B cell (primary cell): ENCODE data around the gene HIVEP1. TPM values are rescaled to one million over a fixed set of nuclear protein-coding genes. Genes with fewer than 3 reads are reported as not detected.

ENCODE experiments used
- ATAC-seq: fragments of 200-7000 bp; cut with Tn5 transposase; one replicate; pipeline ENCODE4 v1.10.0; 2021; ENCODE audit warnings: low read depth, mild to moderate bottlenecking, moderate number of reproducible peaks, moderate library complexity
- CTCF ChIA-PET: fragments of 350-600 bp; sonication (Branson Sonifier 250); formaldehyde crosslinking; loops from one replicate; lab custom pipeline; 2021; ENCODE audit warnings: antibody characterized with exemption, inconsistent platforms; lab: Charles Lee
- POLR2A ChIA-PET: fragments of 350-600 bp; sonication (Branson Sonifier 250); formaldehyde crosslinking; loops from one replicate; lab custom pipeline; 2021; ENCODE audit warnings: antibody characterized with exemption; lab: Charles Lee
- DNase-seq: peaks from one replicate; pipeline ENCODE4 v3.0.0; 2013
- H2AFZ ChIP-seq: 2 replicates; pipeline ENCODE4 v1.6.1; 2012; ENCODE audit warnings: mild to moderate bottlenecking, low read depth, low read length; ENCODE audit not compliant: insufficient read depth, poor library complexity, severe bottlenecking
- H3K27ac ChIP-seq, 2 donors: 1 replicate in 1 of 2; 2 replicates in 1 of 2; pipeline ENCODE4 v1.5.1; 2012 to 2013; ENCODE audit warnings: low read length in 2 of 2, mild to moderate bottlenecking in 2 of 2, moderate library complexity in 1 of 2
- H3K27me3 ChIP-seq, 4 experiments: fragments of 200-600 bp in 1 of 4; sonication (generic) in 1 of 4; replicated peaks in 1 of 4; 1 replicate in 2 of 4; 2 replicates in 2 of 4; pipeline versions ENCODE4 v1.6.1 to v1.7.0; 2013 to 2016; ENCODE audit warnings: low read length in 3 of 4, mild to moderate bottlenecking in 2 of 4, mixed read lengths in 1 of 4, moderate library complexity in 1 of 4; ENCODE audit not compliant: insufficient read depth in 4 of 4, control insufficient read depth in 3 of 4; ENCODE audit errors: control extremely low read depth in 1 of 4
- H3K36me3 ChIP-seq, 2 experiments: replicated peaks in 1 of 2; 1 replicate in 1 of 2; 2 replicates in 1 of 2; pipeline versions ENCODE4 v1.6.1 to v1.7.1; 2013; ENCODE audit warnings: low read length in 1 of 2; ENCODE audit not compliant: insufficient read depth in 2 of 2, control insufficient read depth in 1 of 2; ENCODE audit errors: control extremely low read depth in 1 of 2, extremely low read depth in 1 of 2
- H3K4me1 ChIP-seq, 2 donors: fragments of 200-600 bp in 1 of 2; sonication (generic) in 1 of 2; 1 replicate in 1 of 2; 2 replicates in 1 of 2; pipeline versions ENCODE4 v1.5.1 to v1.6.1; 2013 to 2017; ENCODE audit warnings: low read length in 2 of 2; ENCODE audit not compliant: control insufficient read depth in 2 of 2, insufficient read depth in 2 of 2
- H3K4me2 ChIP-seq: replicated peaks from 2 replicates; pipeline ENCODE3; 2012; ENCODE audit warnings: mild to moderate bottlenecking, low read depth, low read length; ENCODE audit not compliant: poor library complexity, severe bottlenecking
- H3K4me3 ChIP-seq, 5 experiments: fragments of 200-600 bp in 1 of 5; sonication (generic) in 1 of 5; 1 replicate in 3 of 5; 2 replicates in 2 of 5; pipeline versions ENCODE4 v1.5.1 to v1.7.0; 2011 to 2016; ENCODE audit warnings: low read length in 4 of 5, mild to moderate bottlenecking in 4 of 5, low read depth in 2 of 5, control low read depth in 1 of 5, moderate library complexity in 1 of 5; ENCODE audit not compliant: insufficient read depth in 1 of 5; ENCODE audit errors: control extremely low read depth in 1 of 5, extremely low read depth in 1 of 5
- H3K79me2 ChIP-seq: fragments of 200-600 bp; sonication (generic); one replicate; pipeline ENCODE4 v1.6.0; 2016; ENCODE audit warnings: low read length; ENCODE audit not compliant: control insufficient read depth, insufficient read depth
- H3K9ac ChIP-seq: fragments of 200-600 bp; sonication (generic); 2 replicates; pipeline ENCODE4 v1.6.1; 2017; ENCODE audit warnings: mild to moderate bottlenecking, low read length, moderate library complexity
- H3K9me3 ChIP-seq, 3 donors: one replicate each; pipeline versions ENCODE4 v1.6.1 to v1.7.1; 2013; ENCODE audit warnings: low read length in 2 of 3; ENCODE audit not compliant: control insufficient read depth in 2 of 3, insufficient read depth in 1 of 3; ENCODE audit errors: control extremely low read depth in 1 of 3
- H4K20me1 ChIP-seq: 2 replicates; pipeline ENCODE4 v1.6.0; 2012; ENCODE audit warnings: mild to moderate bottlenecking, low read length; ENCODE audit not compliant: insufficient read depth, control insufficient read depth, poor library complexity, severe bottlenecking
- H3K27ac Mint-ChIP-seq: one replicate; pipeline ENCODE4 v1.8.0; 2021; ENCODE audit warnings: mixed read lengths
- H3K27me3 Mint-ChIP-seq: one replicate; pipeline ENCODE4 v1.8.0; 2021; ENCODE audit warnings: mixed read lengths
- H3K4me1 Mint-ChIP-seq: one replicate; pipeline ENCODE4 v1.8.0; 2021; ENCODE audit warnings: mixed read lengths
- H3K4me3 Mint-ChIP-seq: one replicate; pipeline ENCODE4 v1.8.0; 2021; ENCODE audit warnings: mixed read lengths
- H3K9me3 Mint-ChIP-seq: one replicate; pipeline ENCODE4 v1.8.0; 2022; ENCODE audit warnings: mixed read lengths; ENCODE audit not compliant: insufficient read depth
- EZH2 ChIP-seq: IDR thresholded peaks from 2 replicates; pipeline ENCODE4 v1.6.1; 2012; ENCODE audit warnings: borderline replicate concordance, low read depth, mild to moderate bottlenecking, moderate library complexity, low read length; ENCODE audit not compliant: insufficient read depth, poor library complexity, severe bottlenecking
- WGBS: methylation state at CpG from one replicate; pipeline ENCODE4 v1.1.5; 2013; ENCODE audit warnings: missing lambda C conversion rate; ENCODE audit not compliant: insufficient coverage; 5-methylcytosine and 5-hydroxymethylcytosine counted together
- intact Hi-C: fragments of 100-400 bp; cut with micrococcal nuclease; formaldehyde crosslinking; loops from one replicate; pipeline ENCODE4 v1.10.0; 2022
- polyA plus RNA-seq: library from polyadenylated mRNA; depleted of rRNA; stranded (reverse); fragments of >200 nt; gene quantifications from 2 replicates; pipeline ENCODE4 v1.2.3, GENCODE V29; 2012
- total RNA-seq, 2 donors: library from RNA; stranded (reverse); fragments of 120-200 nt in 1 of 2; gene quantifications; 1 replicate in 1 of 2; 2 replicates in 1 of 2; pipeline versions ENCODE4 v1.2.3 to v1.2.4, GENCODE V29; 2013 to 2022
- TF ChIP-seq, protein P1 (sequence below): fragments of 200-600 bp; IDR thresholded peaks from one replicate; pipeline ENCODE4 v1.8.0; 2022; ENCODE audit warnings: antibody characterized with exemption, mild to moderate bottlenecking

Gene HIVEP1
- total and polyA plus RNA-seq, 2 donors (not counting 1 experiment from before 2014, with no cell fraction given): 11.3 to 96.5 TPM

DNA sequence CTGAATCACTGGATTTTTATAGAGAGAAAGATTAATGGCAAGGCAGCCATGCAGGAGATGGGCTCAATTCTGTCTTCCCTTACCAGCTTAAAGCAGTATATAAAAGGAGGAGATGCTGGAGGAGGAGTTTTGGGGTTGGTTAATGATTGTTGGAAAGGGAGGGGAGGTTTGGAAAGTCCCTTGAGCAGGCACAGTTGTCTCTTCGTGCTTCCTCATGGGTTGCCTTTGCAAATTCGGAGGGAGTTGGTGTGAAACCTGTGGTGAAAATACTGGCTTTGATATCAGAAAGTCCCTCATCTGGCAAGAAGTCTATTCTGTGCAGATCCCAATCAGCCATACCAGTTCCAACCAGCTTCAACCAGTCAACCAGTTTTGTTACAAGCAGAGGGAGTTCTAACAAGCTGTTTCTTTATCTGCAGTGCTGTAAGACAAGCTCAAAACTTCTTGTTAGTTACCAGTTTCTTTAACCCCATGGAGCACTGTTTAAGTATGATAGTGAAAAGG is 107.0 kb downstream of the HIVEP1 start:
- peak overlapping the region; percentile 14 for H3K4me3 Mint-ChIP-seq
- TF ChIP-seq, protein P1, sequence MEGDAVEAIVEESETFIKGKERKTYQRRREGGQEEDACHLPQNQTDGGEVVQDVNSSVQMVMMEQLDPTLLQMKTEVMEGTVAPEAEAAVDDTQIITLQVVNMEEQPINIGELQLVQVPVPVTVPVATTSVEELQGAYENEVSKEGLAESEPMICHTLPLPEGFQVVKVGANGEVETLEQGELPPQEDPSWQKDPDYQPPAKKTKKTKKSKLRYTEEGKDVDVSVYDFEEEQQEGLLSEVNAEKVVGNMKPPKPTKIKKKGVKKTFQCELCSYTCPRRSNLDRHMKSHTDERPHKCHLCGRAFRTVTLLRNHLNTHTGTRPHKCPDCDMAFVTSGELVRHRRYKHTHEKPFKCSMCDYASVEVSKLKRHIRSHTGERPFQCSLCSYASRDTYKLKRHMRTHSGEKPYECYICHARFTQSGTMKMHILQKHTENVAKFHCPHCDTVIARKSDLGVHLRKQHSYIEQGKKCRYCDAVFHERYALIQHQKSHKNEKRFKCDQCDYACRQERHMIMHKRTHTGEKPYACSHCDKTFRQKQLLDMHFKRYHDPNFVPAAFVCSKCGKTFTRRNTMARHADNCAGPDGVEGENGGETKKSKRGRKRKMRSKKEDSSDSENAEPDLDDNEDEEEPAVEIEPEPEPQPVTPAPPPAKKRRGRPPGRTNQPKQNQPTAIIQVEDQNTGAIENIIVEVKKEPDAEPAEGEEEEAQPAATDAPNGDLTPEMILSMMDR: no peak
- no peak for TF ChIP-seq EZH2
- Histone ChIP-seq H3K4me1 (peaks cover 21 to 38% of the 10 kb centered on the region in 2 donors), H3K4me2 (peak overlapping the region; percentile 33), H3K9me3 (peaks cover 0 to 2% (median 0%) of the 10 kb centered on the region in 3 donors), H3K27me3 (no peaks in the 10 kb centered on the region), H3K27ac (peak overlapping the region; percentile 16 to 45), H3K36me3 (peaks cover 0 to 40% of the 10 kb centered on the region in 2 experiments), H3K4me3 (no peak overlapping the region), H2AFZ (no peak overlapping the region), H3K79me2 (no peaks in the 10 kb centered on the region), H4K20me1 (no peaks in the 10 kb centered on the region), H3K9ac (no peak overlapping the region)
- H3K9me3 Mint-ChIP-seq: peaks cover 4% of the 10 kb centered on the region
- WGBS: 15% methylated on average over 2 of the region's 2 CpGs
- POLR2A ChIA-PET: no interaction called here
- CTCF ChIA-PET: no interaction called here
- H3K27ac Mint-ChIP-seq: peak overlapping the region; percentile 72
- intact Hi-C loops: loop anchor here (5.0 kb wide), 1 partner anchor 37 kb away; no protein-coding TSS in a partner anchor
- no peaks in the 10 kb centered on the region for H3K27me3 Mint-ChIP-seq
- DNase-seq (peak; percentile 76), ATAC-seq (peak; percentile 71)
- H3K4me1 Mint-ChIP-seq: peaks cover 48% of the 10 kb centered on the region

DNA sequence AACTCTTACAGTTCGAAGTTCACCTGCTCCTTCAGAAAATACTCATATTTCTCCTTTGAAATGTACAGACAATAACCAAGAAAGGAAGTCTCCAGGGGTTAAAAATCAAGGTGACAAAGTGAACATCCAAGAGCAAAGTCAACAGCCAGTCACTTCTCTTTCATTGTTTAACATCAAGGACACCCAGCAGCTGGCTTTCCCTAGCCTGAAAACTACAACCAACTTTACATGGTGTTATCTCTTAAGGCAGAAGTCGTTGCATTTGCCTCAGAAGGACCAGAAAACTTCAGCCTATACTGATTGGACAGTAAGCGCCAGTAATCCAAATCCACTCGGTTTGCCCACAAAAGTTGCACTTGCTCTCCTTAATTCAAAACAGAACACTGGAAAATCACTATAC is 113.3 kb downstream of the HIVEP1 start:
- 98% methylated on average over 4 of the region's 4 CpGs for WGBS
- Histone ChIP-seq H3K4me3 (no peak overlapping the region), H3K27ac (no peak overlapping the region), H4K20me1 (no peaks in the 10 kb centered on the region), H3K36me3 (peaks cover 0 to 39% of the 10 kb centered on the region in 2 experiments), H3K4me2 (no peak overlapping the region), H3K27me3 (no peaks in the 10 kb centered on the region), H2AFZ (no peak overlapping the region), H3K79me2 (no peaks in the 10 kb centered on the region), H3K4me1 (no peaks in the 10 kb centered on the region), H3K9me3 (no peaks in the 10 kb centered on the region), H3K9ac (no peak overlapping the region)
- DNase-seq: no peak
- Mint-ChIP-seq H3K9me3 (no peaks in the 10 kb centered on the region), H3K27ac (no peak overlapping the region), H3K27me3 (no peaks in the 10 kb centered on the region), H3K4me1 (peaks cover under 1% of the 10 kb centered on the region), H3K4me3 (no peak overlapping the region)
- POLR2A ChIA-PET: no interaction called here
- no peak for ATAC-seq
- CTCF ChIA-PET: no interaction called here
- TF ChIP-seq, protein P1: no peak
- TF ChIP-seq EZH2: no peak
- intact Hi-C loops: no loop called here
